ENCODE results near the gene PSMG2. TPM values are rescaled to one million over a fixed set of nuclear protein-coding genes. Genes with fewer than 3 reads are reported as not detected.

PSMG2 gene
- total RNA-seq (10 to 100 TPM; 35.8 to 61.5 (median 44.7) TPM), polyA plus RNA-seq (10 to 100 TPM; 55.5 to 65.7 TPM)
- long read RNA-seq, donor 1, transcript PSMG2-201 (7 exons, 1,686 nt) = major isoform, 50 of 56 reads
- long read RNA-seq, donor 1, partial matches to known transcripts = 3 of 56 reads
- long read RNA-seq, donor 1, other reads (novel, unspliced or antisense) = 2 of 56 reads
- long read RNA-seq, donor 2, transcript PSMG2-201 (7 exons, 1,686 nt) = major isoform, 58 of 65 reads
- long read RNA-seq, donor 2, partial matches to known transcripts = 0 of 65 reads
- long read RNA-seq, donor 2, other reads (novel, unspliced or antisense) = 6 of 65 reads
- long read RNA-seq, donor 3, transcript PSMG2-201 (7 exons, 1,686 nt) = major isoform, 24 of 27 reads
- long read RNA-seq, donor 3, partial matches to known transcripts = 0 of 27 reads
- long read RNA-seq, donor 3, other reads (novel, unspliced or antisense) = 3 of 27 reads

DNA sequence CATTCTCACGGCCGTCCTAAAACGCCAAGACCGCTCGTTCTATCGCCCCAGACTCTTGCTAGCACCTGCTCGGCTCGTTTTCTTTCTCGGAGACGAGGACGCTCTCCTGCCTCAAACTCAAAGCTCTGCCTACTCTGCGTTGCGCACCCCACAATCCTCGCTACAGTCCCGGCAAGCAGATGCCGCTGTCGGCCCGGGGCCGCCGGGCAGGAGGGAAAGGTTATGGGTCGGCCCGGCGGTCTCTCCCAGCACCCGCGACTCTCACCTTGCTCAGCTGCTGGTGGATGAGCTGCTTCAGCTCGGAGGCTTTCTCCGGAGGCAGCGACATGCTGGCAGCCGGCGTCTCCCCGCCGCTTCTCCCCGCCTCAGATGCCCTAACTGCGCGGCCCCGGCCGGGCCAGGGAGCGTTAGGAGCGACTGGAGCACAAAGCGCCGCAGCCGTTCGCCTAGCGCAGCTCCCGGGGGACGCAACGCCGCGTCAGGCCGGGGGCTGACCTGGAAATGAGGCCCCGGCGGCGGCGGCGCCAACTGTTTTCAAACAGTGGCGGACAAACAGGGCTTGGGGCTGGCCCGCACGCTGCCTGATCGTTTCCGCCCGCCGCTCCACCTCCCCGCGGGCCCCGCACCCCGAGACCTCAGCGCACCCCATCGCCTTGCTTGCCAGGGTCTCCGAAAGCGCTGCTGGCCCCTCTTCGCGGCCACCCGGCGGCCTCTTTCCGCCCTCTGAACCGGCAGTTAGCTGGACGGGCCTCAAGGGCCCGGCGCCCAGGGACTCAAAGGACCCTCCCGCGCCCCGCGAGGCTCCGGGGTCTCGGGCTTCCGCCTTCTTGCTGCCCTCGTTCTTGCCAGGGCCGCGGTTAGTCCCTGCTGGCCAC lies at the start of gene PSMG2, which contains the start of gene CEP76:
PSMG2 (plus strand) TSS at position 822 of the 875 bp plus-strand sequence. CDS start 66 bp downstream, outside the sequence.
CEP76 (minus strand) TSS at position 503 of the 875 bp plus-strand sequence; CDS start at position 328, 175 bp downstream.
- WGBS, 4 donors = 0% methylated on average over 37 to 89 of the region's 89 CpGs
- Histone ChIP-seq H3K4me1 (peaks cover 0 to 37% (median 28%) of the 10 kb centered on the region in 12 donors), H3K9me3 (no peaks in the 10 kb centered on the region), H3K27ac (peak within 1 kb of the TSS; percentile 92 to 100 (median 98)), H3K27me3 (no peaks in the 10 kb centered on the region), H3K4me3 (peak within 1 kb of the TSS; percentile 67 to 100 (median 88)), H3K36me3 (peaks cover 0 to 48% (median 35%) of the 10 kb centered on the region in 9 donors)
- intact Hi-C loops (cut with DNase I) = loop anchor here in 1 of 10 donors (1.0 kb wide), 1 partner anchor 23 kb away; no protein-coding TSS in a partner anchor
- peak in 1 of 2 donors; percentile 84 for TF ChIP-seq POLR2A (IDR thresholded peaks at IDR 0.05)
- peak in 2 of 12 donors; percentile 7 to 8 for TF ChIP-seq CTCF (IDR thresholded peaks at IDR 0.05)
- ATAC-seq (peak; percentile 79 to 97 (median 96)), DNase-seq (peak; percentile 91 to 97 (median 95))

- Histone ChIP-seq H3K27ac (no peak overlapping the region), H3K36me3 (no peaks in the 10 kb centered on the region), H3K27me3 (no peaks in the 10 kb centered on the region), H3K4me1 (peaks cover 0 to 42% (median 27%) of the 10 kb centered on the region in 12 donors), H3K4me3 (no peak overlapping the region), H3K9me3 (no peaks in the 10 kb centered on the region)
- no peak for TF ChIP-seq POLR2A (IDR thresholded peaks at IDR 0.05)
- TF ChIP-seq CTCF (IDR thresholded peaks at IDR 0.05) = no peak
- DNase-seq (no peak), ATAC-seq (no peak)
- 95 to 100% (median 98%) methylated on average over 1 of the region's 1 CpG for WGBS, 4 donors
- intact Hi-C loops (cut with DNase I) = loop anchor here in 7 of 10 donors (5.0 to 10.0 kb wide), 8 partner anchors 103 to 350 kb away; partner anchors contain the start of genes PRELID3A (in 3 of the 7), AFG3L2 (in 2 of the 7) and TUBB6 (in 1 of the 7)
Measured at GRCh38 chr18:12654971-12655370, 47.9 kb upstream of the PSMG2 start.

GRCh38 chr18:12656605-12656937 lies 46.3 kb upstream of the PSMG2 start:
- peaks cover 0 to 39% (median 25%) of the 10 kb centered on the region in 12 donors for H3K4me1 ChIP-seq
- DNase-seq (no peak), ATAC-seq (no peak)
- H3K4me3 ChIP-seq = peak overlapping the region; percentile 61 to 95 (median 80)
- no peak for TF ChIP-seq POLR2A (IDR thresholded peaks at IDR 0.05)
- no peak for TF ChIP-seq CTCF (IDR thresholded peaks at IDR 0.05)
- no peaks in the 10 kb centered on the region for H3K27me3 ChIP-seq
- H3K36me3 ChIP-seq = peaks cover 0 to 3% (median 0%) of the 10 kb centered on the region in 9 donors
- no peaks in the 10 kb centered on the region for H3K9me3 ChIP-seq
- peak overlapping the region; percentile 52 to 99 (median 96) for H3K27ac ChIP-seq
- intact Hi-C loops (cut with DNase I) = loop anchor here in 7 of 10 donors (2.0 to 10.0 kb wide), 9 partner anchors 104 to 352 kb away; partner anchors contain the start of genes PRELID3A (in 3 of the 7), AFG3L2 (in 2 of the 7) and TUBB6 (in 1 of the 7)
- WGBS, 4 donors = 4 to 6% (median 4%) methylated on average over 3 of the region's 3 CpGs

Measured in heart left ventricle (tissue), 16 donors.